KOPT-K1 (cell line): Measurements from ENCODE around the gene F2.

Experiments
- H3K27ac ChIP-seq: fragments of 200-600 bp; sonication (generic); 2 replicates; pipeline ENCODE4 v1.5.1; 2016; ENCODE audit warnings: antibody characterized with exemption, mild to moderate bottlenecking, low read depth, low read length; ENCODE audit not compliant: poor library complexity, severe bottlenecking
- H3K36me3 ChIP-seq: fragments of 200-600 bp; sonication (generic); 2 replicates; pipeline ENCODE4 v1.5.1; 2017; ENCODE audit warnings: antibody characterized with exemption, mild to moderate bottlenecking, low read length, moderate library complexity; ENCODE audit not compliant: insufficient read depth
- H3K9me3 ChIP-seq: fragments of 200-600 bp; sonication (generic); 2 replicates; pipeline ENCODE4 v1.5.1; 2017; ENCODE audit warnings: antibody characterized with exemption, low read length, mild to moderate bottlenecking; ENCODE audit not compliant: insufficient read depth, poor library complexity, severe bottlenecking

Gene F2

GRCh38 chr11:46737699-46738098 is 18.7 kb downstream of the F2 start:
- Histone ChIP-seq H3K27ac (no peak overlapping the region), H3K36me3 (peaks cover 27% of the 10 kb centered on the region), H3K9me3 (no peaks in the 10 kb centered on the region)

GRCh38 chr11:46738887-46739286 is 19.9 kb downstream of the F2 start:
- Histone ChIP-seq H3K36me3 (peaks cover 39% of the 10 kb centered on the region), H3K27ac (no peak overlapping the region), H3K9me3 (no peaks in the 10 kb centered on the region)

DNA sequence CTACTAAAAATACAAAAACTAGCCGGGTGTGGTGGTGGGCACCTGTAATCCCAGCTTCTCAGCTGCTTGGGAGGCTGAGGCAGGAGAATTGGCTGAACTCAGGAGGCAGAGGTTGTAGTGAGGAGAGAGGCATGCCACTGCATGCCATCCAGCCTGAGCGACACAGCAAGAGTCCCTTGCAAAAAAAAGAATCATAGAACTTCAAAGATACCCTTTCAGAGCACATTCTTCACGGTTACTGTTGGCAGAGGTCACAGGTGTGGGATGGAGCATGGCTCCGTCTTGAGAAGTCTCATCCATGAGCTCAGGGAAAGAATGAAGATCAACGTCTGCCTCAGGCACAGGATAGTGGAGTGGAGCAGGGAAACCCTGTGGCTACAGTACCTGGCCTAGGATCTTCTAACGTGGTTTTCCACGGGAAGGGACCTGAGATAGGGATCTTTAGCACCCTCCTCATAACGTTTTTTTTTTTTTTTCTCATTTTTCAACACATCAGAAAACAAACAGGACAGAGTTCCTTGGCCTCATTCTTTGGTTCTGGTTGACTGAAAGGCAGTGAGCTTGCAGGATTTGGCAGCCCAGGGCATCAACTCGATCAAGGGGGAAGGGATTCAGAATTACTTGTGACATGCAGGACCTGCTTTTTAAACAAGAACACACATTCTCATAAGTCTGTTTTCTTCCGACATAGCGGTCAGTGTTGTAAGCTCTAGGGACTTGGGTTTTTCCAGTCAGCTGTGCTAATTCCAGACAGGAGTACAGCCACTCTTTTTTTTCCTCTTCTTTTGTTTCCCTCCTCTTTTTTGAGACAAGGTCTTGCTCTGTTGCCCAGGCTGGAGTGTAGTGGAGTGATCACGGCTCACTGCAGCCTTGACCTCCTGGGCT is 22.8 kb downstream of the F2 start:
- Histone ChIP-seq H3K9me3 (no peaks in the 10 kb centered on the region), H3K36me3 (peaks cover 68% of the 10 kb centered on the region), H3K27ac (no peak overlapping the region)

DNA sequence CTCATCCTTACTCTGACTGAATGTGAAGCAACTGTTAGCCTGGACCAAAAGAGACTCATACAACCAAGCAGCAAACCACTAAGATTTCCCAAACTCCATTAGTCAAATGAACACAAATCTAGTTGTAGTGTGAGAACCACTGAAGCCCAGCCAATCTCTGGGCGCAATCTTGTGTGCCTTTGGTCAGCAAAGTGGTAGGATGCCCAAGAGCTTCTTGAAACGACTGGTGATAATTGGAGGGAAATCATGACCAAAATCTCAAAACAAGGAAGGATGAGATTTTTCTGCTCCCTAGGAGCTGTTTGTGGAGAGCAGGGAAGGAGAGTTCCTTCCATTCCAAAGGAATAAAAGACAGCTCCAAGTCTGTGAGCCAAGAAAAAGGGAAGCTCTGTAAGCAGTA is 24.0 kb downstream of the F2 start:
- no peak overlapping the region for H3K27ac ChIP-seq
- no peaks in the 10 kb centered on the region for H3K9me3 ChIP-seq
- peaks cover 80% of the 10 kb centered on the region for H3K36me3 ChIP-seq

- peaks cover 88% of the 10 kb centered on the region for H3K36me3 ChIP-seq
- H3K27ac ChIP-seq: no peak overlapping the region
- H3K9me3 ChIP-seq: no peaks in the 10 kb centered on the region
Observed at GRCh38 chr11:46743693-46744339, 24.8 kb downstream of the F2 start.

- no peak overlapping the region for H3K27ac ChIP-seq
- H3K36me3 ChIP-seq: peaks cover 98% of the 10 kb centered on the region
- H3K9me3 ChIP-seq: no peaks in the 10 kb centered on the region
Observed at GRCh38 chr11:46745328-46745727, 26.3 kb downstream of the F2 start.

DNA sequence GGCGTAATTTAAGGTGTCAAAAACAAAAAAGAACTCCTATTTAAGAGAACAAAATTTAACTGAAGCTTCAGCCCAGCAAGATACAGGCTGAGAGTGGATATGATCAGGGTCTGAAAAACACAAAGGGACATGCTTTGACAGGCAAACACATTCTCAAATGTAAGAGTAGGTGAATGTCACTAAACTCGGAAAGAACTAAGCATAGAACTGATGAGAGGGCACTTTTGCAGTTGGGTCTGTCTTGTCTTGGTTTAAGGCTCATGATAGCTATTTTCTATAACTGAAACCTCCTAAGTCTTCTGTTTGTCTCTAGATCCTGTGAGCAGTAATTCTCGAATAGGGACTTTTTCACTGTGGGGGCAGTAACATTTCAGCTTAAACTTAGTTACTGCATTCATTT is 27.0 kb downstream of the F2 start:
- Histone ChIP-seq H3K9me3 (no peaks in the 10 kb centered on the region), H3K27ac (no peak overlapping the region), H3K36me3 (peaks cover 100% of the 10 kb centered on the region)

DNA sequence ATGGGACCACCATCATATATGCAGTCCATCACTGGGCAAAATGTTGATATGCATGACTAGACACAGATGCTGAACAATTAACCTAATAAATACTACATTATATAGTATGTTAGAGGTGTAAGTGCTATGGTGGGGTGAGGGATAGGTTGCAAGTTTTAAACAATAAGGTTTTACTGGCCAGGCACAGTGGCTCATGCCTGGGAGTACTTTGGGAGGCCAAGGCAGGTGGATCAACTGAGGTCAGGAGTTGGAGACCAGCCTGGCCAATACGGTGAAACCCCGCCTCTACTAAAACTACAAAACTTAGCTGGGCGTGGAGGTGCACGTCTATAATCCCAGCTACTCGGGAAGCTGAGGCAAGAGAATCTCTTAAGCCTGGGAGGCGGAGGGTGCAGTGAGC is 28.1 kb downstream of the F2 start:
- Histone ChIP-seq H3K27ac (no peak overlapping the region), H3K36me3 (peaks cover 100% of the 10 kb centered on the region), H3K9me3 (no peaks in the 10 kb centered on the region)

GRCh38 chr11:46755962-46756361 is 36.9 kb downstream of the F2 start:
- Histone ChIP-seq H3K9me3 (no peaks in the 10 kb centered on the region), H3K27ac (no peak overlapping the region), H3K36me3 (peaks cover 99% of the 10 kb centered on the region)

- Histone ChIP-seq H3K36me3 (peaks cover 99% of the 10 kb centered on the region), H3K9me3 (no peaks in the 10 kb centered on the region), H3K27ac (no peak overlapping the region)
Observed at GRCh38 chr11:46759196-46759595, 40.2 kb downstream of the F2 start.

GRCh38 chr11:46760429-46761128 is 41.6 kb downstream of the F2 start:
- H3K27ac ChIP-seq: no peak overlapping the region
- peaks cover 99% of the 10 kb centered on the region for H3K36me3 ChIP-seq
- H3K9me3 ChIP-seq: no peaks in the 10 kb centered on the region

DNA sequence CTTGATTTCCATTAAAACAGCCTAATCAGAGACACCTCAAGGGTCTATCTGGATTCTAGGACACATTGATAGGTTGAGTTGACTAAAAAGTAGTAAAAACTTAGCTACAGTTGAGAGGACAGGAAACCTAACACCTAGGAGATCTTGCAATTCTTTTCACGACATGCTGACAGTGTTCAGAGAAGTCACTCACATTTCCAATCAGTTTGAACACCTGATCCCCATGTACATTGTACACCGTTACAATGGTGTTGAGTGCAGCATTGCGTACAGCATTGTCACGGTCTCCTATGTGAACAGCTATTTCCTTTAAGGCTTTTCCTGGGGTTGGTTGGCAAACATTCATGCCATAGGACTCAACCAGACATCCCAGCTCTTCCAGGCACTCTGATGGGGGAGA is 42.8 kb downstream of the F2 start:
- peaks cover 99% of the 10 kb centered on the region for H3K36me3 ChIP-seq
- H3K9me3 ChIP-seq: no peaks in the 10 kb centered on the region
- no peak overlapping the region for H3K27ac ChIP-seq

DNA sequence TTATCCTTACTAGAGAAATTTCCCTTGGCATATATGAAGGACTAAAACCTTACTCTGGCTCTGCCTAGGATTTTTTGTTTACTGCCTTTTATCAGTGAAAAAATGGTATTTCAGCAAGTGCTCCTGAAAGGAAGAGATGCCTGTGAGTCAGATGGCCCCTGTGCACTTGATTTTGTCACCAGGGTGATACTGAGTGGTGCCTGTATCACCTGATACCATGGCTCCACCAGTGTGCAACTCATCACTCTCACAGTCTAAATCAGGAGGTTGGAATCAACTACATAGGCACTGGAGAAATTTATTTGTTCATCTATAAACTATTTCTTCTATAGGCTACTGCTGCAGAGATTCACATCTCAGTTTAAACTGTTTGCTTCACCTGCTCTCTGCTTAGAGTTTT is 43.2 kb downstream of the F2 start:
- Histone ChIP-seq H3K9me3 (no peaks in the 10 kb centered on the region), H3K36me3 (peaks cover 99% of the 10 kb centered on the region), H3K27ac (no peak overlapping the region)

- H3K36me3 ChIP-seq: peaks cover 99% of the 10 kb centered on the region
- H3K27ac ChIP-seq: no peak overlapping the region
- H3K9me3 ChIP-seq: no peaks in the 10 kb centered on the region
Observed at GRCh38 chr11:46766656-46767055, 47.6 kb downstream of the F2 start.

- peaks cover 96% of the 10 kb centered on the region for H3K36me3 ChIP-seq
- no peak overlapping the region for H3K27ac ChIP-seq
- no peaks in the 10 kb centered on the region for H3K9me3 ChIP-seq
Observed at GRCh38 chr11:46769636-46770221, 50.7 kb downstream of the F2 start.
